K562 (cell line): ENCODE data around the gene ADGRG1. TPM values are rescaled to one million over a fixed set of nuclear protein-coding genes. Genes with fewer than 3 reads are reported as not detected.

Experiments
- ATAC-seq: fragments of 200-7000 bp; cut with Tn5 transposase; 3 replicates; pipeline ENCODE4 v1.9.1; 2020; ENCODE audit warnings: moderate library complexity
- BruUV-seq: library from RNA; stranded (reverse); fragments of 400-500 nt; replicated peaks from 2 replicates; lab custom pipeline; 2021; lab: Mats Ljungman, UMichigan
- CTCF ChIA-PET: fragments of 300-600 bp; formaldehyde crosslinking; extraction: SDS; loops from one replicate; lab custom pipeline; 2021; ENCODE audit warnings: low intra/inter-chr PET ratio; lab: Yijun Ruan, JAX
- POLR2A ChIA-PET: fragments of 300-600, 350-650 bp; sonication (Branson Sonifier 250); formaldehyde crosslinking; extraction: SDS; loops from one replicate; lab custom pipeline; 2021; ENCODE audit warnings: antibody characterized with exemption, inconsistent platforms; lab: Yijun Ruan, JAX
- DNase-seq, 4 experiments: peaks; one replicate each; pipeline versions ENCODE4 v3.0.0 to v3.0.0-alpha.2; 2011 to 2018; ENCODE audit warnings: low spot score in 3 of 4, mixed read lengths in 3 of 4; ENCODE audit errors: extremely low read depth in 1 of 4
- FAIRE-seq: peaks from 2 replicates; lab custom pipeline; 2011; peaks lifted over from hg19 to GRCh38; lab: Jason Lieb, UNC
- H2AFZ ChIP-seq: 2 replicates; pipeline ENCODE4 v1.6.0; 2011; ENCODE audit warnings: low read depth, low read length, control low read depth, inconsistent platforms
- H3K27ac ChIP-seq: fragments of 200-600 bp; 3 replicates; pipeline ENCODE4 v1.8.0; 2011; ENCODE audit warnings: low read depth, mild to moderate bottlenecking, control low read depth, inconsistent platforms, low read length, moderate library complexity, mixed read lengths; ENCODE audit errors: extremely low read depth
- H3K27me3 ChIP-seq, 2 experiments: fragments of 300-600 bp in 1 of 2; 2 replicates in 1 of 2; 3 replicates in 1 of 2; pipeline versions ENCODE4 v1.6.0 to v1.8.0; 2011; ENCODE audit warnings: inconsistent platforms in 2 of 2, low read length in 2 of 2, mild to moderate bottlenecking in 1 of 2, mixed read lengths in 1 of 2, moderate library complexity in 1 of 2; ENCODE audit not compliant: control insufficient read depth in 2 of 2, insufficient read depth in 2 of 2
- H3K36me3 ChIP-seq: fragments of 300-600 bp; 3 replicates; pipeline ENCODE4 v1.8.0; 2011; ENCODE audit warnings: mild to moderate bottlenecking, low read length, inconsistent platforms; ENCODE audit not compliant: control insufficient read depth, insufficient read depth
- H3K4me1 ChIP-seq, 2 experiments: fragments of 200-600 bp in 1 of 2; replicated peaks in 1 of 2; 2 replicates in 1 of 2; 3 replicates in 1 of 2; pipeline versions ENCODE4 v1.5.1 to v1.8.0; 2011; ENCODE audit warnings: inconsistent platforms in 2 of 2, low read length in 2 of 2, mild to moderate bottlenecking in 1 of 2, mixed read lengths in 1 of 2, moderate library complexity in 1 of 2; ENCODE audit not compliant: control insufficient read depth in 2 of 2, insufficient read depth in 2 of 2
- H3K4me2 ChIP-seq: 2 replicates; pipeline ENCODE4 v1.6.1; 2011; ENCODE audit warnings: low read length, control low read depth, inconsistent platforms, mixed read lengths; ENCODE audit not compliant: insufficient read depth
- H3K4me3 ChIP-seq: fragments of 200-600 bp; sonication (generic), shearing (Covaris generic); 2 replicates; pipeline ENCODE4 v1.5.1; 2016; ENCODE audit warnings: control low read depth, inconsistent platforms
- H3K79me2 ChIP-seq: fragments of 200-600 bp; 3 replicates; pipeline ENCODE4 v1.8.0; 2011; ENCODE audit warnings: low read length, inconsistent platforms; ENCODE audit not compliant: control insufficient read depth, insufficient read depth
- H3K9ac ChIP-seq, 2 experiments: 2 replicates each; pipeline versions ENCODE4 v1.6.0 to v1.6.1; 2011; ENCODE audit warnings: low read depth in 2 of 2, low read length in 2 of 2, control low read depth in 1 of 2, inconsistent platforms in 1 of 2, mild to moderate bottlenecking in 1 of 2, mixed read lengths in 1 of 2; ENCODE audit not compliant: insufficient read depth in 1 of 2
- H3K9me1 ChIP-seq: one replicate; pipeline ENCODE4 v1.6.0; 2011; ENCODE audit warnings: inconsistent platforms, mild to moderate bottlenecking, low read length, moderate library complexity; ENCODE audit not compliant: control insufficient read depth, insufficient read depth
- H3K9me3 ChIP-seq: replicated peaks from 2 replicates; pipeline ENCODE4 v1.5.1; 2011; ENCODE audit warnings: low read depth, low read length, inconsistent platforms; ENCODE audit not compliant: control insufficient read depth, insufficient read depth
- H4K20me1 ChIP-seq: replicated peaks from 2 replicates; pipeline ENCODE4 v1.6.1; 2011; ENCODE audit warnings: low read length, inconsistent platforms, mixed read lengths; ENCODE audit not compliant: control insufficient read depth, insufficient read depth
- TRIM25 ChIP-seq: fragments of 450-650 bp; IDR thresholded peaks from 2 replicates; pipeline ENCODE4 v1.7.0; 2016; ENCODE audit warnings: borderline replicate concordance
- ZKSCAN1 ChIP-seq: fragments of 150-350 bp; IDR thresholded peaks from 2 replicates; pipeline ENCODE4 v1.6.1; 2016; ENCODE audit warnings: low read depth, low read length
- ZNF263 ChIP-seq: sonication (generic); formaldehyde crosslinking; IDR thresholded peaks from 2 replicates; pipeline ENCODE4 v1.8.0; 2022; ENCODE audit warnings: mild to moderate bottlenecking, missing genetic modification reagents, borderline replicate concordance
- WGBS: fragments of 100-300 bp; shearing (Covaris generic); methylation state at CpG from one replicate; pipeline ENCODE4 v1.1.6; 2016; ENCODE audit warnings: low coverage, mixed read lengths; ENCODE audit not compliant: insufficient coverage; ENCODE audit errors: missing lambda C conversion rate; 5-methylcytosine and 5-hydroxymethylcytosine counted together
- in situ Hi-C: fragments of 300-500 bp; cut with MboI; formaldehyde crosslinking; loops from 4 replicates; pipeline ENCODE4 v1.15.0; 2018; ENCODE audit warnings: inconsistent platforms, mixed read lengths
- intact Hi-C: fragments of 100-400 bp; cut with micrococcal nuclease; formaldehyde crosslinking; loops from 2 replicates; pipeline ENCODE4 v1.14.2; 2022
- polyA plus RNA-seq, 8 experiments: library from polyadenylated mRNA; depleted of rRNA in 4 of 8; stranded (reverse) in 5 of 8; unstranded in 3 of 8; fragments of >200 nt; fragmentation: Nextera tagmentation in 2 of 8; fragmentation: Illumina TruSeq in 1 of 8; extraction: Ambion mirVana in 2 of 8; extraction: Trizol in 1 of 8; gene quantifications; 2 replicates each; pipeline versions ENCODE4 v1.2.1 to v1.2.3, GENCODE V29; 2011 to 2014; ENCODE audit warnings: inconsistent platforms in 1 of 8, missing spikeins in 1 of 8
- total RNA-seq, 7 experiments: library from RNA; depleted of rRNA in 6 of 7; stranded (reverse); fragments of >200 nt in 6 of 7; fragmentation: Illumina TruSeq in 2 of 7; extraction: Trizol in 2 of 7; gene quantifications; 2 replicates each; pipeline versions ENCODE4 v1.2.1 to v1.2.3, GENCODE V29; 2011 to 2021; ENCODE audit warnings: low replicate concordance in 1 of 7

ADGRG1 gene
- total and polyA plus RNA-seq, 9 of the 15 experiments (the other 6 are each of a cell fraction or from before 2014, with no cell fraction given), result 0.04 to 0.31 (median 0.16) TPM; not detected in 6

- no peak overlapping the region for H3K4me3 ChIP-seq
- no peak for DNase-seq
- H3K79me2 ChIP-seq, result no peaks in the 10 kb centered on the region
- ChIA-PET POLR2A (interaction anchor here (0.5 to 1.0 kb wide), 5 partner anchors 9 to 209 kb away, joined by 3 to 4 read pairs (median 3); no protein-coding TSS in a partner anchor), CTCF (no interaction called here)
- H3K27ac ChIP-seq, result no peak overlapping the region
- no peak overlapping the region for H2AFZ ChIP-seq
- ATAC-seq, result no peak
- no peaks in the 10 kb centered on the region for H3K9me3 ChIP-seq
- TF ChIP-seq TRIM25 (no peak), ZKSCAN1 (0 out of 2 replicates have a peak, but pooled peaks have one; percentile 58), ZNF263 (peak; percentile 33; the same call in 1 of the 2 replicates)
- peaks cover 10 to 45% of the 10 kb centered on the region in 2 experiments; a peak in 4 of 5 replicates for H3K4me1 ChIP-seq
- BruUV-seq, result no TSS peak
- FAIRE-seq, result no peak
- WGBS, result 5% methylated on average over 9 of the region's 10 CpGs
- H3K9ac ChIP-seq, result no peak overlapping the region
- intact Hi-C loops, result no loop called here
- H3K4me2 ChIP-seq, result no peak overlapping the region
- H4K20me1 ChIP-seq, result no peaks in the 10 kb centered on the region
- H3K36me3 ChIP-seq, result no peaks in the 10 kb centered on the region
- in situ Hi-C loops, result no loop called here
- H3K9me1 ChIP-seq, result no peaks in the 10 kb centered on the region
- H3K27me3 ChIP-seq, result peaks cover 0 to 70% of the 10 kb centered on the region in 2 experiments; a peak in 2 of 5 replicates
Measured at GRCh38 chr16:57626420-57627170, 1.8 kb upstream of the ADGRG1 start.
